ENCODE measurements around the gene ESPN. TPM values are rescaled to one million over a fixed set of nuclear protein-coding genes. Genes with fewer than 3 reads are reported as not detected.

Gene ESPN
- polyA plus RNA-seq (2013), result 5.8 and 6.9 TPM in 2 replicates

GRCh38 chr1:6424619-6425593 is at the start of gene ESPN:
TSS of gene ESPN (plus strand) at chr1:6424776. CDS start at chr1:6424956, 180 bp downstream.
- Histone ChIP-seq H3K4ac (ENCODE audit: low read depth, low read length) (no peak within 1 kb of the TSS), H3K9me3 (ENCODE audit: insufficient read depth, low read depth, low read length) (peaks cover 7% of the 10 kb centered on the region), H3K4me1 (ENCODE audit: control insufficient read depth in 1 of 2, insufficient read depth in 2 of 2, low read length in 2 of 2) (peaks cover 2 to 8% of the 10 kb centered on the region in 2 experiments), H3K79me1 (ENCODE audit: low read length) (no peaks in the 10 kb centered on the region), H3K23ac (ENCODE audit: low read length) (no peak within 1 kb of the TSS), H3K14ac (ENCODE audit: low read length) (no peak within 1 kb of the TSS), H3K79me2 (ENCODE audit: control insufficient read depth, insufficient read depth, low read length, poor library complexity) (no peaks in the 10 kb centered on the region), H3K9ac (ENCODE audit: low read length) (no peak within 1 kb of the TSS), H3K4me2 (ENCODE audit: low read length) (peak within 1 kb of the TSS; percentile 27), H2BK120ac (ENCODE audit: insufficient read depth, low read length, poor library complexity) (no peak within 1 kb of the TSS), H3K18ac (ENCODE audit: low read length) (no peak within 1 kb of the TSS), H4K8ac (ENCODE audit: low read depth, low read length) (no peak within 1 kb of the TSS), H2BK12ac (ENCODE audit: low read length) (no peak within 1 kb of the TSS), H3K27ac (ENCODE audit: low read depth, low read length) (no peak within 1 kb of the TSS), H3K27me3 (ENCODE audit: insufficient read depth, low read length) (peaks cover 45% of the 10 kb centered on the region), H3K36me3 (ENCODE audit: control insufficient read depth in 1 of 2, insufficient read depth in 2 of 2, low read length in 2 of 2) (no peaks in the 10 kb centered on the region), H2AK5ac (ENCODE audit: low read length) (no peak within 1 kb of the TSS), H4K12ac (ENCODE audit: low read depth, low read length) (no peak within 1 kb of the TSS), H2AFZ (ENCODE audit: insufficient read depth, low read length, poor library complexity) (peak within 1 kb of the TSS; percentile 25), H3K4me3 (ENCODE audit: low read depth, low read length) (no peak within 1 kb of the TSS), H2BK5ac (ENCODE audit: low read depth, low read length, poor library complexity) (no peak within 1 kb of the TSS), H4K91ac (ENCODE audit: low read depth, low read length) (no peak within 1 kb of the TSS)
- no CpG with 5 or more reads among the region's 99 CpGs for WGBS (ENCODE audit: extremely low coverage, insufficient coverage, insufficient read length)
- peak in 1 of 2 donors; percentile 44 for DNase-seq

DNA sequence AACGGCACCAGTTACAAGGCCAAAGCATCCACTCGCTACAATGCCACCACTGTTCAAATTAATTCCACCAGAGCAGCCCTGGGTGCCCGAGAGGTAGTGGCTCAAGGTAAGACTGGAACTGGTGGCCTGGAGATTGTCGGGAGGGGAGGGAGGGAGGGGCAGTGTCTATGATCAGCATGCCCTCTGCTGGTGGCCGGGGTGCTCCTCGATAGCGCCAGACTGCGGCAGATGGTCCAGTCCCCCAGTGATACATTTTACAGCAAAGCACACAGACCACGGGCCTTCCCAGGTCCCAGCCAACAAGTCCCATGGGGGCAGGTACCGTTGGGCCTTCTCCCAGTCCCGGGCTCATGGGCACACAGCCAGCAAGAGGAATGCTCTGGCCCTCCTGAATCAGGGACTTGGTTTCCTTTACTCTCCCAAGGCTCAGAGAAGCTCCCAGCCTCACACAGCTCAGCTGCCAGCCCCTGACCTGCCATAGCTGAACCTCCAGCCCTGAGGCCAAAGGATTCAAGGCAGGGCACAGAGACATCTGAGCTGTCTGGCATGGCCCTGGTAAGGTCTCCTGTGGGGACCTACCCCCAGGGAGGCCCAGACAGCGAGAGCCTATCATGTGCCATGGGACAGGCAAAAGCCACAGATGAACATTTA is 46.4 kb upstream of the ESPN start:
- Histone ChIP-seq H3K9ac (ENCODE audit: low read length) (no peak overlapping the region), H3K79me2 (ENCODE audit: control insufficient read depth, insufficient read depth, low read length, poor library complexity) (no peaks in the 10 kb centered on the region), H3K36me3 (ENCODE audit: control insufficient read depth in 1 of 2, insufficient read depth in 2 of 2, low read length in 2 of 2) (no peaks in the 10 kb centered on the region), H2AFZ (ENCODE audit: insufficient read depth, low read length, poor library complexity) (no peak overlapping the region), H2BK120ac (ENCODE audit: insufficient read depth, low read length, poor library complexity) (no peak overlapping the region), H3K4me2 (ENCODE audit: low read length) (no peak overlapping the region), H3K9me3 (ENCODE audit: insufficient read depth, low read depth, low read length) (no peaks in the 10 kb centered on the region), H3K4ac (ENCODE audit: low read depth, low read length) (no peak overlapping the region), H4K91ac (ENCODE audit: low read depth, low read length) (no peak overlapping the region), H3K23ac (ENCODE audit: low read length) (no peak overlapping the region), H3K79me1 (ENCODE audit: low read length) (no peaks in the 10 kb centered on the region), H3K14ac (ENCODE audit: low read length) (no peak overlapping the region), H4K12ac (ENCODE audit: low read depth, low read length) (no peak overlapping the region), H2AK5ac (ENCODE audit: low read length) (no peak overlapping the region), H3K27me3 (ENCODE audit: insufficient read depth, low read length) (no peaks in the 10 kb centered on the region), H4K8ac (ENCODE audit: low read depth, low read length) (no peak overlapping the region), H3K4me3 (ENCODE audit: low read depth, low read length) (no peak overlapping the region), H3K27ac (ENCODE audit: low read depth, low read length) (no peak overlapping the region), H2BK5ac (ENCODE audit: low read depth, low read length, poor library complexity) (no peak overlapping the region), H3K18ac (ENCODE audit: low read length) (no peak overlapping the region), H2BK12ac (ENCODE audit: low read length) (no peak overlapping the region), H3K4me1 (ENCODE audit: control insufficient read depth in 1 of 2, insufficient read depth in 2 of 2, low read length in 2 of 2) (no peaks in the 10 kb centered on the region)
- no peak for DNase-seq
- no CpG with 5 or more reads among the region's 12 CpGs for WGBS (ENCODE audit: extremely low coverage, insufficient coverage, insufficient read length)

DNA sequence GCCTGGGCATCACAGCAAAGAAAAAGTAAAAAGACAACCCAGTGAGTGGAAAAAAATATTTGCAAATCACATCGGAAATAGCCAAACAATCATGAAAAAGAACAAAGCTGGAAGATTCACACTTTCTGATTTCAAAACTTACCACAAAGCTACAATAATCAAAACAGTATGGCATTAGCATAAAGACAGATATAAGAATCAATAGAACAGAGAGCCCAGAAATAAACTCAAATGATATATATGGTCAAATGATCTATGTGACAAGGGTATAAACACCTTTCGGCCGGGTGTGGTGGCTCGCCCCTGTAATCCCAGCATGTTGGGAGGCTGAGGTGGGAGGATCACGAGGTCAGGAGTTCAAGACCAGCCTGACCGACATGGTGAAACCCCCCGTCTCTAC is 44.5 kb upstream of the ESPN start:
- no peak overlapping the region for H3K27ac ChIP-seq (ENCODE audit: low read depth, low read length)
- H4K91ac ChIP-seq (ENCODE audit: low read depth, low read length), result no peak overlapping the region
- H3K9me3 ChIP-seq (ENCODE audit: insufficient read depth, low read depth, low read length), result no peaks in the 10 kb centered on the region
- H2AK5ac ChIP-seq (ENCODE audit: low read length), result no peak overlapping the region
- no peak overlapping the region for H2BK5ac ChIP-seq (ENCODE audit: low read depth, low read length, poor library complexity)
- no peak overlapping the region for H4K8ac ChIP-seq (ENCODE audit: low read depth, low read length)
- no peak overlapping the region for H2AFZ ChIP-seq (ENCODE audit: insufficient read depth, low read length, poor library complexity)
- no peak overlapping the region for H3K14ac ChIP-seq (ENCODE audit: low read length)
- no peak overlapping the region for H3K9ac ChIP-seq (ENCODE audit: low read length)
- H3K79me1 ChIP-seq (ENCODE audit: low read length), result no peaks in the 10 kb centered on the region
- H3K18ac ChIP-seq (ENCODE audit: low read length), result no peak overlapping the region
- no peak overlapping the region for H3K4me3 ChIP-seq (ENCODE audit: low read depth, low read length)
- WGBS (ENCODE audit: extremely low coverage, insufficient coverage, insufficient read length), result no CpG with 5 or more reads among the region's 7 CpGs
- H3K23ac ChIP-seq (ENCODE audit: low read length), result no peak overlapping the region
- H2BK12ac ChIP-seq (ENCODE audit: low read length), result no peak overlapping the region
- no peaks in the 10 kb centered on the region for H3K36me3 ChIP-seq (ENCODE audit: control insufficient read depth in 1 of 2, insufficient read depth in 2 of 2, low read length in 2 of 2)
- no peak overlapping the region for H3K4ac ChIP-seq (ENCODE audit: low read depth, low read length)
- DNase-seq, result no peak
- H2BK120ac ChIP-seq (ENCODE audit: insufficient read depth, low read length, poor library complexity), result no peak overlapping the region
- H3K79me2 ChIP-seq (ENCODE audit: control insufficient read depth, insufficient read depth, low read length, poor library complexity), result no peaks in the 10 kb centered on the region
- no peak overlapping the region for H3K4me2 ChIP-seq (ENCODE audit: low read length)
- no peak overlapping the region for H4K12ac ChIP-seq (ENCODE audit: low read depth, low read length)
- no peaks in the 10 kb centered on the region for H3K27me3 ChIP-seq (ENCODE audit: insufficient read depth, low read length)
- H3K4me1 ChIP-seq (ENCODE audit: control insufficient read depth in 1 of 2, insufficient read depth in 2 of 2, low read length in 2 of 2), result no peaks in the 10 kb centered on the region

DNA sequence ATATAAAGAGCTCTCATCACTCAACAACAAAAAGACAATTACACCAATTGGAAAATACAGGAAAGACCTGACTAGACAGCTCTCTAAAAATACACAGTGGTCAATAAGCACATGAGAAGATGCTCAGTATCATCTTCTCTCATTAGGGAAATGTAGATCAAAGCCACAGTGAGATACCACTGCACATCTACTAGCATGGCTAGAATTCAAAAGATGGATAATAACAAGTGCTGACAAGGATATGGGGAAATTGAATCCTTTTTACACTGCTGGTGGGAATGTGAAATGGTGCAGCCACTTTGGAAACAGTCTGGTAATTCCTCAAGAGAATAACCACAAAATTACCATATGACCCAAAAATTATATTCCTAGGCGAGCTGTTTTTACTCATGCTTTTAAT is 40.4 kb upstream of the ESPN start:
- no peak overlapping the region for H2BK120ac ChIP-seq (ENCODE audit: insufficient read depth, low read length, poor library complexity)
- no peak overlapping the region for H3K4ac ChIP-seq (ENCODE audit: low read depth, low read length)
- H3K9me3 ChIP-seq (ENCODE audit: insufficient read depth, low read depth, low read length), result no peaks in the 10 kb centered on the region
- peaks cover 12% of the 10 kb centered on the region in 2 experiments for H3K4me1 ChIP-seq (ENCODE audit: control insufficient read depth in 1 of 2, insufficient read depth in 2 of 2, low read length in 2 of 2)
- H3K4me2 ChIP-seq (ENCODE audit: low read length), result no peak overlapping the region
- DNase-seq, result no peak
- H3K23ac ChIP-seq (ENCODE audit: low read length), result no peak overlapping the region
- no peak overlapping the region for H2BK5ac ChIP-seq (ENCODE audit: low read depth, low read length, poor library complexity)
- no peak overlapping the region for H3K4me3 ChIP-seq (ENCODE audit: low read depth, low read length)
- H2AK5ac ChIP-seq (ENCODE audit: low read length), result no peak overlapping the region
- H4K12ac ChIP-seq (ENCODE audit: low read depth, low read length), result no peak overlapping the region
- no peak overlapping the region for H3K27ac ChIP-seq (ENCODE audit: low read depth, low read length)
- no peak overlapping the region for H3K14ac ChIP-seq (ENCODE audit: low read length)
- no peaks in the 10 kb centered on the region for H3K79me2 ChIP-seq (ENCODE audit: control insufficient read depth, insufficient read depth, low read length, poor library complexity)
- no peak overlapping the region for H2AFZ ChIP-seq (ENCODE audit: insufficient read depth, low read length, poor library complexity)
- no peak overlapping the region for H4K91ac ChIP-seq (ENCODE audit: low read depth, low read length)
- no peak overlapping the region for H3K18ac ChIP-seq (ENCODE audit: low read length)
- no peaks in the 10 kb centered on the region for H3K36me3 ChIP-seq (ENCODE audit: control insufficient read depth in 1 of 2, insufficient read depth in 2 of 2, low read length in 2 of 2)
- peaks cover 4% of the 10 kb centered on the region for H3K79me1 ChIP-seq (ENCODE audit: low read length)
- no peak overlapping the region for H3K9ac ChIP-seq (ENCODE audit: low read length)
- H3K27me3 ChIP-seq (ENCODE audit: insufficient read depth, low read length), result no peaks in the 10 kb centered on the region
- H4K8ac ChIP-seq (ENCODE audit: low read depth, low read length), result no peak overlapping the region
- H2BK12ac ChIP-seq (ENCODE audit: low read length), result no peak overlapping the region
- WGBS (ENCODE audit: extremely low coverage, insufficient coverage, insufficient read length), result no CpG with 5 or more reads among the region's 1 CpG
